Measurements from ENCODE around the gene AMBP. TPM values are rescaled to one million over a fixed set of nuclear protein-coding genes. Genes with fewer than 3 reads are reported as not detected.

The AMBP gene
- total RNA-seq, 2 donors from 2014 or later = 53.4 to 307 TPM

GRCh38 chr9:114107286-114108001, 29.3 kb upstream of the AMBP start:
- H3K36me3 ChIP-seq (replicated peaks in 1 of 2; ENCODE audit: insufficient read depth in 1 of 2, low read depth in 2 of 2) = no peaks in the 10 kb centered on the region
- 61 to 65% methylated on average over 13 of the region's 13 CpGs for WGBS, 2 donors
- H3K4me1 ChIP-seq = peaks cover 6% of the 10 kb centered on the region
- H3K4me3 ChIP-seq = no peak overlapping the region
- H3K9me3 ChIP-seq = no peaks in the 10 kb centered on the region
- H3K27me3 ChIP-seq = no peaks in the 10 kb centered on the region
- no peak overlapping the region for H3K27ac ChIP-seq
- ATAC-seq (peak; percentile 53), DNase-seq (no peak)
- no peak for TF ChIP-seq POLR2A (IDR thresholded peaks at IDR 0.05)
- no peak for TF ChIP-seq CTCF (IDR thresholded peaks at IDR 0.05)
- intact Hi-C loops (cut with DNase I) = loop anchor here (5.0 kb wide), 1 partner anchor 185 kb away; no protein-coding TSS in a partner anchor

- Histone ChIP-seq H3K9me3 (no peaks in the 10 kb centered on the region), H3K36me3 (replicated peaks in 1 of 2; ENCODE audit: insufficient read depth in 1 of 2, low read depth in 2 of 2) (no peaks in the 10 kb centered on the region), H3K27ac (no peak overlapping the region), H3K27me3 (no peaks in the 10 kb centered on the region), H3K4me1 (peaks cover 16% of the 10 kb centered on the region), H3K4me3 (no peak overlapping the region)
- DNase-seq (no peak), ATAC-seq (no peak)
- intact Hi-C loops (cut with DNase I) = loop anchor here (5.0 kb wide), 1 partner anchor 187 kb away; no protein-coding TSS in a partner anchor
- TF ChIP-seq CTCF (IDR thresholded peaks at IDR 0.05) (no peak), POLR2A (IDR thresholded peaks at IDR 0.05) (no peak)
- WGBS, 2 donors = 64 to 68% methylated on average over 5 of the region's 5 CpGs
Observed at GRCh38 chr9:114105236-114105635, 27.1 kb upstream of the AMBP start.

GRCh38 chr9:114102484-114102883, 24.4 kb upstream of the AMBP start:
- intact Hi-C loops (cut with DNase I) = no loop called here
- DNase-seq (no peak), ATAC-seq (no peak)
- H3K27ac ChIP-seq = no peak overlapping the region
- TF ChIP-seq CTCF (IDR thresholded peaks at IDR 0.05) (no peak), POLR2A (IDR thresholded peaks at IDR 0.05) (no peak)
- H3K27me3 ChIP-seq = no peaks in the 10 kb centered on the region
- H3K4me1 ChIP-seq = peaks cover 33% of the 10 kb centered on the region
- H3K36me3 ChIP-seq (replicated peaks in 1 of 2; ENCODE audit: insufficient read depth in 1 of 2, low read depth in 2 of 2) = no peaks in the 10 kb centered on the region
- no peak overlapping the region for H3K4me3 ChIP-seq
- no peaks in the 10 kb centered on the region for H3K9me3 ChIP-seq

GRCh38 chr9:114100536-114100935, 22.4 kb upstream of the AMBP start:
- H3K27ac ChIP-seq = peak overlapping the region; percentile 75 to 94 (median 85)
- TF ChIP-seq POLR2A (IDR thresholded peaks at IDR 0.05) (no peak), CTCF (IDR thresholded peaks at IDR 0.05) (no peak)
- WGBS, 2 donors = 56 to 59% methylated on average over 1 of the region's 1 CpG
- no peaks in the 10 kb centered on the region for H3K27me3 ChIP-seq
- intact Hi-C loops (cut with DNase I) = no loop called here
- no peaks in the 10 kb centered on the region for H3K36me3 ChIP-seq (replicated peaks in 1 of 2; ENCODE audit: insufficient read depth in 1 of 2, low read depth in 2 of 2)
- no peak for ATAC-seq
- H3K4me3 ChIP-seq = no peak overlapping the region
- H3K9me3 ChIP-seq = no peaks in the 10 kb centered on the region
- DNase-seq = no peak
- peaks cover 47% of the 10 kb centered on the region for H3K4me1 ChIP-seq
